22Rv1 (cell line): Measurements from ENCODE around the gene SLC2A4.

Source experiments
- H3K27ac ChIP-seq: fragments of 450-650 bp; 2 replicates; pipeline ENCODE4 v1.5.1; 2017
- ZFX ChIP-seq: fragments of 450-650 bp; IDR thresholded peaks from 2 replicates; pipeline ENCODE4 v1.6.1; 2017; ENCODE audit warnings: antibody characterized with exemption, borderline replicate concordance
- TF ChIP-seq, protein P1 (sequence below): fragments of 450-650 bp; IDR thresholded peaks from 2 replicates; pipeline ENCODE4 v1.5.1; 2017; ENCODE audit warnings: mild to moderate bottlenecking

Gene SLC2A4

DNA sequence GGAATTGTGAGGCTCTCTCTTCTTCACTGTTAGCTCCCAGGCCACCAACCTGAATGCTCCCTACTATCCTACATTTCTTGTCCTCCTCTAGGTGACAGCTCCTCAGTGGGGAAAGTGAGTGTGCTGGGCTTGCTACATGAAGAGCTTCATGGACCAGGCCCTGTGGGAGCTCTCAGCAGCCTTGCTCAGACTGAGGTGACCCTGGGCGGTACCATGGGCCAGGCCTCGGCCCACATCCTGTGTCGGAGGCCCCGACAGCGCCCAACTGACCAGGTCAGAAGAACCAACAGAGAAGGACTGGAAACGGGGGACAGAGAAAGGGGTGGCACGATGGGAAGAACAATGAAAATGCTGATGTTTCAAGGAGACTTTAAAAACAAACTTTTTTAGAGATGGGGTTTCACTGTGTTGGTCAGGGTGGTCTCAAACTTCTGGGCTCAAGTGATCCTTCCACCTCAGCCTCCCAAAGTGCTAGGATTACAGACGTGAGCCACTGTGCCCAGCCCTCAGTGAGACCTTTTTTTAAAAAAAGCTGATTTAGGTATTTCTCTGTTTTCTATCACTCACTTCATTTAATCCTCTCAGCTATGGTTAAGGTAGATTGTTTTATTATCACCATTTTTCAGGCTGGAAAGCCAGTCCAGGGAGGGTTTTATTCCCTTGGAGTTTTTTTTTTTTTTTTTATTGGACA lies 24.6 kb upstream of the SLC2A4 start:
- peak overlapping the region; percentile 99 for H3K27ac ChIP-seq
- no peak for TF ChIP-seq ZFX
- TF ChIP-seq, protein P1, sequence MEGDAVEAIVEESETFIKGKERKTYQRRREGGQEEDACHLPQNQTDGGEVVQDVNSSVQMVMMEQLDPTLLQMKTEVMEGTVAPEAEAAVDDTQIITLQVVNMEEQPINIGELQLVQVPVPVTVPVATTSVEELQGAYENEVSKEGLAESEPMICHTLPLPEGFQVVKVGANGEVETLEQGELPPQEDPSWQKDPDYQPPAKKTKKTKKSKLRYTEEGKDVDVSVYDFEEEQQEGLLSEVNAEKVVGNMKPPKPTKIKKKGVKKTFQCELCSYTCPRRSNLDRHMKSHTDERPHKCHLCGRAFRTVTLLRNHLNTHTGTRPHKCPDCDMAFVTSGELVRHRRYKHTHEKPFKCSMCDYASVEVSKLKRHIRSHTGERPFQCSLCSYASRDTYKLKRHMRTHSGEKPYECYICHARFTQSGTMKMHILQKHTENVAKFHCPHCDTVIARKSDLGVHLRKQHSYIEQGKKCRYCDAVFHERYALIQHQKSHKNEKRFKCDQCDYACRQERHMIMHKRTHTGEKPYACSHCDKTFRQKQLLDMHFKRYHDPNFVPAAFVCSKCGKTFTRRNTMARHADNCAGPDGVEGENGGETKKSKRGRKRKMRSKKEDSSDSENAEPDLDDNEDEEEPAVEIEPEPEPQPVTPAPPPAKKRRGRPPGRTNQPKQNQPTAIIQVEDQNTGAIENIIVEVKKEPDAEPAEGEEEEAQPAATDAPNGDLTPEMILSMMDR = no peak

DNA sequence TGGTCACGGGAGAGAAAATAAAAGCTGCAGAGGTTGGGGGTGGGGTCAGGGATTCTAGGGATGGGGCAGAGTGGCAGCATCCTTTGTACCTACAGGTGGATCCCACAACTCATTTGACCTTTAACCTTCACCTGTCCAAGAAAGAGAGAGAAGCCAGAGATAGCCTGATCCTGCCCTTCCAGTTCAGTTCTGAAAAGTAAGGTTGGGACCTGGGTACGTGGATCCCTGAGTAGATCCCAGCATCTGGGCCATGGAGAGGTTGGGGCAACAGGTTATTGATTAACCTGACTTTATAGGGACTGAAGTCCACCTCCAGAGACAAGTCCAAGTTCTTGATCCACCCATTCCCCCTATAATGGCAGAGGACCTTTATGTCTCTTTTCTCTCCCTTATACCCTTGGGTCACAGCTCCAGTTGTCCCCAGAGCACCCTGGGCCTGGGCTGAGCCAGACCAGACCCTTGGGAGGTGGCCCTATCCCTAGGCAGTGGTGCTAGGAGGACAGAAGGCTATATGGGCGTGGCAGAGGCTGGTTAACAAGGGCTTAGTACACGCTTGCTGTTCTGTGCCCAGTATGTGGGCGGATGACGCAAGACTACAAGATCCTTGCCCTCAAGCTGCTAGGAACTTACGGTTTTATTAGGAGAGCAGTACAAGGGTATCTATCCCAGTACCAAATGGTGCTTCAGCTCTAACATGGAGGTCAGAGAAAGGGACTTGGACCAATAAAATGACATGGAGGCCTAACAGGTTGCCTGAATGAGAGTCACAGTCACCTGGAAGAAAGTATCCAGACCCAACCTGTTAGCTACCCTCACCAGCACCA lies 22.6 kb upstream of the SLC2A4 start:
- no peak for TF ChIP-seq ZFX
- TF ChIP-seq, protein P1 = no peak
- peak overlapping the region; percentile 99 for H3K27ac ChIP-seq

DNA sequence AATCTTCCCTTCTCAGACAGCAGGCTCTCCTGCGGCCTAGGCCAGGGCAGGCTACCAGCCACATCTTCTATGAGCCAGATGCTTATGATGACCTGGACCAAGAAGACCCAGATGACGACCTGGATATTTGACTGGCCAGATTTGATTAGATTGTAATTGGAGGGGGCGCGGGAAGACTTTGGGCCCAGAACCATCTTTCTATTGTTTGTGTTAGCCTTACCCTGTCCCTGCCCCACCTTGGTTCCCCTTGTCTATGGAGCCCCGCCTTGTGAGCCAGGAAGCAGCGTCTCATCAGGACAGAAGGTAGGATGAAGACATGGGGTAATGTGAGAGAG lies 22.0 kb upstream of the SLC2A4 start:
- no peak for TF ChIP-seq ZFX
- TF ChIP-seq, protein P1 = no peak
- peak overlapping the region; percentile 99 for H3K27ac ChIP-seq

DNA sequence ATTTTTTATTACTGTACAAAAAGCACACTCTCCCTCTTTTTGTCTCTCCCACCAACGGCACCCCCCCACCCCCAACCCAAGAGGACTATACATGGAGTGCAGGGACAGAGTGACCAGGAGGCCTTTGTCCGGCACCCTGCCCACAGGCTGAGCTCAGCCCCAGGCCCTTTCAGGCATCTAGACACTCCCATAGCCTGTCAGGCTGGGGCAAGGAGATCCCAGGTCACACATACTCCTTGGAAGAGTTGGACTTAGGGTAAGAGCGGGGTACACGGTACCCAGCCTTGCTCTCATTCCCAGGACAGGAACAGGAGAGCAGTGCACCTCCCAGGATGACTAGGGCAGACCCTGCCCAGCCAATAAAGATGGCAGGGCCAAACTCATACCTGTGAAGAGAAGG lies 21.4 kb upstream of the SLC2A4 start:
- peak overlapping the region; percentile 99 for H3K27ac ChIP-seq
- TF ChIP-seq, protein P1 = no peak
- no peak for TF ChIP-seq ZFX

DNA sequence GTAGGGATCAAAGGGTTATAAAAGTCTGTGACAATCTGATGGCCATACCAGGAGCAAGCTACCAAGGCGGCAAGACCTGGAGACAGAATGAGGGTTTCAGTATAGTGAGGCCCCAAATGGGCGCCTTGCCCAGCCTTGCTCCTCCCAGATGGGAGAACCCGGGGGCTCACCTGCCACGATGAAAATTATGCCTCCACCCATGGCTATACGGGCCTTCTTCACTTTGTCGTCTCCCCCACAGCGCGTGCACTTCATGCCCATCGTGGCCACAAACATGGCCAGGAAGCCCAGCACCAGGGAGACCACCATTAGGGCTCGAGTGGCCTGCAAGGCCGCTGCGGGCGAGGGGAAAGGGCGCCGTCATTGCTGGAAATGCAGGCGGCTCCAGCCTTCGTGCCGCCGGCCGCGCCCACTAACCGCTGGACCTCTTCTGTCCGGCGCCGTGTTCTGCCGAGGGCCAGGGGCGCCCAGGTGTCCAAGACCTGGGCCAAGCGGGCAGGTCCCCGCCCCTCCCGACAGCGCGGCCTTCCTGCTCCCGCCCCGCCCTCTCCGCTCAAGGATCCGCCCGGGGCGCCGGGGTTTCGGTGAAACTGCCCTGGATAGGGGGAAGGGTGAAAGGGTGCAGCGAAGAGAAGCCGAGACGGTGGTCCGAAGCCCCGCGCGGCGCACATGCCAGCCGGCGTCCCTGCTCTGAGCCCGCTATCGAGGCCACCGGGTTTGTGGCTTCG lies 20.7 kb upstream of the SLC2A4 start:
- TF ChIP-seq, protein P1 = no peak
- no peak for TF ChIP-seq ZFX
- peak overlapping the region; percentile 99 for H3K27ac ChIP-seq

DNA sequence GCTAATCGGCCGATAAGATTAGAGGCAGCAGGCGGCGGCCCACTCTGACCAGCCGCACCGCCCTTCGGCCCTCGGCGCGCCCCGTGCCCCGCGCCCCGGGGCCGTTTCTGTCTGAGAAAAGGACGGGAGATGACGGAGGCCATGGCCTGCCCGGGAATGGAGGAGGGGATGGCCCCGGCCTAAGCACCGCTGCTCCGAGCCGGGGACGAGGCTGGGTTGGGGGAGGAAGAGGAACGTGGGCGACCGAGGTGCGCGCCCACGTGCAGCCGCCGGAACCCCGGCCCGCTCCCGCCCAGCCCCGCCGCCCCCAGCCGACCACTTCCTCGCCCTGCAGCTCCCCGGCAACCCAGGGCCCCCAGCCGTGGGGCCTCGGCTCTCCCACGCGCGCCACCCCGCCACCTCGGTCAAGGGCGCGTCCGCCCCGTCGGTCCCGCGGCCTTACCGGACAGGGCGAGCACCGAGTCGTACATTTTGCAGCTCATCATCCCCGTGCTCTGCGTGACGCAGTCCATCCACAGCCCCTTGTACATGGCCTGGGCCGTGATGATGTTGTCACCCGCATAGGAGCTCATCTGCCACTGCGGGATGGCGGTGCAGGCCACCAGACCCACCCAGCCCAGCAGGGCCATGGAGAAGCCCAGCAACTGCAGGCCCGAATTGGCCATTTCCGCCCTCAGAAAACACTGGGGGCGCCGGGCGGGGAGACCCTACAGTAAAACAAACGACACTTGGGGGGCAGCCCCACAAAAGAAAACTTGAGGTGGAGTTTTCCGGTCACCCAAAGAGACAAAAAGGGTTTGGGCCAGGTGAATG lies 19.9 kb upstream of the SLC2A4 start:
- TF ChIP-seq ZFX = no peak
- TF ChIP-seq, protein P1 = no peak
- H3K27ac ChIP-seq = peak overlapping the region; percentile 99
